ENCODE results near the gene MS4A18.

GRCh38 chr11:60748225-60748624 lies 23.7 kb downstream of the MS4A18 start:
- TF ChIP-seq, protein P1, sequence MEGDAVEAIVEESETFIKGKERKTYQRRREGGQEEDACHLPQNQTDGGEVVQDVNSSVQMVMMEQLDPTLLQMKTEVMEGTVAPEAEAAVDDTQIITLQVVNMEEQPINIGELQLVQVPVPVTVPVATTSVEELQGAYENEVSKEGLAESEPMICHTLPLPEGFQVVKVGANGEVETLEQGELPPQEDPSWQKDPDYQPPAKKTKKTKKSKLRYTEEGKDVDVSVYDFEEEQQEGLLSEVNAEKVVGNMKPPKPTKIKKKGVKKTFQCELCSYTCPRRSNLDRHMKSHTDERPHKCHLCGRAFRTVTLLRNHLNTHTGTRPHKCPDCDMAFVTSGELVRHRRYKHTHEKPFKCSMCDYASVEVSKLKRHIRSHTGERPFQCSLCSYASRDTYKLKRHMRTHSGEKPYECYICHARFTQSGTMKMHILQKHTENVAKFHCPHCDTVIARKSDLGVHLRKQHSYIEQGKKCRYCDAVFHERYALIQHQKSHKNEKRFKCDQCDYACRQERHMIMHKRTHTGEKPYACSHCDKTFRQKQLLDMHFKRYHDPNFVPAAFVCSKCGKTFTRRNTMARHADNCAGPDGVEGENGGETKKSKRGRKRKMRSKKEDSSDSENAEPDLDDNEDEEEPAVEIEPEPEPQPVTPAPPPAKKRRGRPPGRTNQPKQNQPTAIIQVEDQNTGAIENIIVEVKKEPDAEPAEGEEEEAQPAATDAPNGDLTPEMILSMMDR (IDR thresholded peaks at IDR 0.05; ENCODE audit: poor library complexity): no peak
- TF ChIP-seq EZH2phosphoT487 (IDR thresholded peaks at IDR 0.05; ENCODE audit: low read depth, severe bottlenecking, unreplicated experiment) (no peak), EZH2 (IDR thresholded peaks at IDR 0.05; ENCODE audit: borderline replicate concordance) (no peak)
